HG03439 (cell line): ENCODE results near the gene HMCN2.
"Not testable (repeated sequence)": the region's sequence is repeated elsewhere in the genome, so short reads cannot be mapped to it uniquely, and the experiment has no call there.

ENCODE experiments used
- ATAC-seq: cut with Tn5 transposase; IDR thresholded peaks from one replicate; pipeline ENCODE4 v1.9.1; 2021; ENCODE audit warnings: mild to moderate bottlenecking, moderate library complexity; ENCODE audit not compliant: unreplicated experiment

The HMCN2 gene

DNA sequence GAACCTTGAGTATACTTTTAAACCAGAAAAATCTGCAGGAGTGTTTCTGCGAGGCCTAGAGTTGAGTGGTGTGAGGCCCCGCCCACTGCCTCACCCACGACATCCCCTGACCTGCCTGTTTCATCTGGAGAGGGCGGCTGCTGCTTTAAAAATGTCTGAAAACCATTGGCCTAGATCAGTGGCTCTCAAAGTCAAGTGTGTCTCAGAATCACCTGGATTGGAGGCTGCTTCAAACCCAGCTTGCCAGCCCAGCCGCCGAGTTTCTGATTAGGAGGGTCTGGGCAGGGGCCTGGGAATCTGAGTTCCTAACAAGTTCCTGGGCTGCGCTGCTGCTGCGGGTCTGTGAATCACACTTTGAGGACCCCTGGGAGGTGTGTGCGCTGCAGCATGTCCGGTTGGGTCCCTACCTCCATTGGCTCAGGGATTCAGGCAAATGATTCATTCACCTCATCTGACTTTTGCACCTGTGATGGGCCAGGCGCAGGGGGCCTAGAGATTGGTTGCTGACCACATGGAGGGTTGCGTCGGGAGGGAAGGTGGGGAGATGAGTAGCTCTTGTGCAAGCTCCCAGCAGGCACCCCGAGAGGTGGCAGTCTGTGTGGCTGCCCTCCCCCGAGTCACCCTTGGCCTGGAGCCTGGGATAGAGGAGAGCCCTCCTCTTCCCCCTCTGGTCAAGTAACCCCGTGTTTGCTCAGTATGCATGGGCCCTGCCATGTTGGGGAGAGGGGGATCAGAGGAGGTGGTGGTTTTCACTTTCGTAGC is 27.6 kb upstream of the HMCN2 start:
- no peak for ATAC-seq

DNA sequence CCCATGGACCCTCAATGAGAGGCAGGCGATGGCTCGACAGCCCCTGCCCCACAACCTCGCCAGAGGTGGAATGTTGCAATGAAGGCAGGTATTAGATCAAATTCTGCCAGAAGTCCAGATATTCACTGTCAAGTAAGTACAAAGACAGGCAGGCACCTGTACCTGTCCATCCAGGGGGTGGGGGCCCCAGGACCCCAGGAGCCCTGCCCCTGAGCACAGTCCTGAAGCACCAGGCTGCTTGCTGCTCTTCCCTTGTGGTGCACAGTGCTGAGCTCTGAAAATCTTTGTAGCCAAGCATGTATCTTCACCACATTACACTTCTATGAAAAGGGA is 26.2 kb upstream of the HMCN2 start:
- no peak for ATAC-seq

- peak; percentile 51 for ATAC-seq
These were observed 25.8 kb upstream of the HMCN2 start for GRCh38 chr9:130239741-130240241.

DNA sequence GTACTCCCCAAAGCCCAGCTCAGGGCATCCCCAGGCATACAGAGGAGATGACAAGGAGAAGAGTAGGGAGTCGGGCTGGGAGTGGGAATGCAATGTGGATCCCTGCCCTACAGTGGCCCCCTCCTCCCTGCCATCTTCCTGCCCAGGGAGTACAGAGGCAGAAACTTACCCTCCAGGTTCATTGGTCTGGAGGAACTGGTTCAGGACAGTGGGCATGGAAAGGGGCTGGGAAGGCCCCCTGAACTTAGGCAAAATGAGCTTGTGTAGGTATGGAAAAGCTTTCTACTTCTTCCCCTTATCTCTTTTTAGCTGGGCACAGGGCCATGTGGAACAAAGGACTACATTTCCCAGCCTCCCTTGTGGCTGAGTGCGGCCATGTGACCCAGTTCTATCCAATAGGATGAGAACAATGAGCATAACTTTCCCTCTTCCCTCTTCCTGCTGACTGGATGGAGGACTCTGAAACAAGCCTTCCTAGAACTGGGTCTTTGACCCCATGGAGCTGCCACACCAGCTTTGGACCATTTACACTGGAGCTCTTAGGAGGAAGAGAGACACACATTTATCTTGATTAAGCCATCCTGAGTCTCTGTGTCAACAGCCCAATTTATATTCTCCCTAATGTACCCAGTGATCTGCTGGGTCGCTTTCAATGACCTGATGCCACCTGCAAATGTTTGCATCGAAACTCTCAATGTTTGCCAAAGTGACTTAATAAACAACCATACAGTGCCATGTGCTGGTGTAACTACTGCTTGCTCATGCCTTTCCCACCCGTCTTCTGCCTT is 25.0 kb upstream of the HMCN2 start:
- no peak for ATAC-seq

DNA sequence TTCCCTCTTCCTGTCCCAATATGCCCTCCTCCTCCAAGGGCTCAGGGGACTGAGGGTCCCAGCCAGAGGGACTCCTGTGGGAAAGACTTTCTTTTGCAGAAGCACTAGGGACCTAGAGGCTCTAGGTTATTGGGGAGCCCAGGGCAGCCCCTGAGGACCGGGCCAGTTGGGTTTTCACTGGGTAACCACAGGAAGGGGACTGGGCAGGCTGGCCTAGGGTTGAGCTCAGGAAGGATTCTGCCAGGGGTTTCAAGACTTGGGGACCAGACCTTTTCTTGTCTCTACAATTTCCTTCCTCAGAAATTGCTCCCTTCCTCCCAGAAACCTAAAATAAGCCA is 24.4 kb upstream of the HMCN2 start:
- no peak for ATAC-seq

GRCh38 chr9:130242270-130243014 is 23.1 kb upstream of the HMCN2 start:
- ATAC-seq: no peak

DNA sequence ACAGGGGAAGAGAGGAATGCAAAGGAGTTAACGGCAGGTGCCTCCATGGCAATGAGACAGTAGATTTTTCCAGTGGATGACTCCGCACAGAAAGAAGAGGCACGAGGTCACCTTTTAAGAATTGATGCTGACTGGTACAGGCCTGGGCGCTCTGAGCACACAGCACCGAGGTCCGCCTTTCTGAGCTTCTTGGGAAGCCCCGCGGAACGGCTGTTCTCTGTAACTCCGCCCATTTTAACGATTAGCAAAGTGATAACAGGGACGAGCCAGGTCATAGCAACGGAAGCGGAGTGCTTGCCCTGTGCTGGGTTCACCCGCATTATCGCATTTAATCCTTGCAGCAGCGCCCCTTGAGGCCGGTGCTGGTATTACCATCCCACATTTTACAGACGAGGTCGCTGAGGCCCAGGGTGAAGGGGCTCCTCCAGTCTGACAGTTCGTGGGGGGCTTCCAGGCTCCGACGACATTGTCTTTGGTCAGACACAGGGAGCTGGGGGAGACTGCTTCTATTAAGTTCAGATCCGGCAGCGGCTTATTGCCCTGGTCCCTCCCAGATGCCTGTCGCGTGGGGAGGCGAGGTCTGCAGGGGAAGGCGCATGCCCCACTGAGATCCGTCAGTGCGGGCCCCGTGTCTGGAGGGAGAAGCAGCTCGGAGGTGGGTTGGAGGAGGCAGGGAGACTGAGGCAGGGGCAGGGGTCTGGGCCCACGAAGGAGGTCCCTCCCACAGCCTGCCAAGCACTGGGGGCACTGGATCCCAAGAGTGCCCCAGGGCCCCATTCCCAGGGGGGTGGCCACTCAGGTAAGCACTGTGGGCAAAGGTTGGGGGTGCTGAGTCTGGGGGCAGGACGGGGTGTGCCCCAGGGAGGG is 22.3 kb upstream of the HMCN2 start:
- ATAC-seq: peak; percentile 39

DNA sequence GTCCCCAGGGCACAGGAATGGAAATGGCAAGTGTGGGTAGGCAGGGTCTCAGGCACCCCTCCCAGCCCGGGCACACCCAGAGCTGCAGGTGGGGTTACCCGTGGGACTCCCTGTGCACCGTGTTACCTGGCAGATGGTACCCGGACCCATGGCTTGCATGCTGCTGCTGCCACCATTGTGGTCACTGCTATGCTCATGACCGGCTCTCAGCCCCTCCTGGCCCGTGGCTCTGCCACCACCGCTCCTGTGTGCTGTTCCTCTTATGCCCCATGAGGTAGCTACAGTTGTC is 21.7 kb upstream of the HMCN2 start:
- ATAC-seq: no peak

- ATAC-seq: no peak
These were observed 20.9 kb upstream of the HMCN2 start for GRCh38 chr9:130244548-130245165.

DNA sequence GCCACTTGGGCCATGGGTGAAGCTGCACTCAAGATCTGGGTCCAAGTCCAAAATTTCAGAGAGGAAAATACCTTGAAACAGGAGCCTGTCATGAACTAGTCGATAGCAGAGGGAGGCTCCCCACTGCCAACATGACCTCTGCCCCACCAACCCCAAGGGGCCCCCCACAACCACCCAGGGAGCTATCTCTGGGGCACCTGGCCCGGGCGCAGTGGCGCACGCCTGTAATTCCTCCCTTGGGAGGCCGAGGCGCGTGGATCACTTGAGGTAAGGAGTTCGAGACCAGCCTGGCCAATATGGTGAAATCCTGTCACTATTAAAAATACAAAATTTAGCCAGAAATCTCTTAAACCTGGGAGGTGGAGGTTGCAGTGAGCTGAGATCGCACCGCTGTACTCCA is 20.1 kb upstream of the HMCN2 start:
- ATAC-seq: no peak

- ATAC-seq: no peak
These were observed 19.4 kb upstream of the HMCN2 start for GRCh38 chr9:130246126-130246525.

GRCh38 chr9:130254747-130255630 is 10.6 kb upstream of the HMCN2 start:
- no peak for ATAC-seq

DNA sequence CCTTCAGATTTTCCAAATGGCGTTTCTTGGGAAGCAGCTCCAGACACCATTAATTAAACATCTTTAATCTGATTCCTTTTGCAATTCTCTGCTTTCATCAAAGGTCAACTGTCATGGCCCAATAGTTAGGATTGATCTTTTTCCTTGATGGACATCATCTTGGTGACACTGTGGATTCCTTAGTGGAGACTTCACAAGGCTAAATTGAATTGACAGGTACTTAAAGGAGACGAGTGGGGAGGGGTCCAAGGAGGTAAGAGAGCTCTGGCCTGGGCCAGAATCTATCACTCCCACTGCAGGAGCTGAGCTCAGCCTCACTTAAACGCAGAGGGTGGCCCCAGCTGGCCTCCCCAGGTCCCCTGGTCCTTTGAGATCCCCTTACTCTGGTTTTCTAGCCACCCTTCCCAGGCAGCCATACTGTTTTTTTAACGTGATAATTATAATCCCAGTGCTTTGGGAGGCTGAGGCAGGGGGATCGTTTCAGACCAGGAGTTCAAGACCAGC is 9.9 kb upstream of the HMCN2 start:
- no peak for ATAC-seq

- ATAC-seq: no peak
These were observed 8.9 kb upstream of the HMCN2 start for GRCh38 chr9:130256644-130257043.

- ATAC-seq: not testable (repeated sequence)
These were observed 7.4 kb upstream of the HMCN2 start for GRCh38 chr9:130258137-130258536.

GRCh38 chr9:130259044-130259443 is 6.5 kb upstream of the HMCN2 start:
- no peak for ATAC-seq

DNA sequence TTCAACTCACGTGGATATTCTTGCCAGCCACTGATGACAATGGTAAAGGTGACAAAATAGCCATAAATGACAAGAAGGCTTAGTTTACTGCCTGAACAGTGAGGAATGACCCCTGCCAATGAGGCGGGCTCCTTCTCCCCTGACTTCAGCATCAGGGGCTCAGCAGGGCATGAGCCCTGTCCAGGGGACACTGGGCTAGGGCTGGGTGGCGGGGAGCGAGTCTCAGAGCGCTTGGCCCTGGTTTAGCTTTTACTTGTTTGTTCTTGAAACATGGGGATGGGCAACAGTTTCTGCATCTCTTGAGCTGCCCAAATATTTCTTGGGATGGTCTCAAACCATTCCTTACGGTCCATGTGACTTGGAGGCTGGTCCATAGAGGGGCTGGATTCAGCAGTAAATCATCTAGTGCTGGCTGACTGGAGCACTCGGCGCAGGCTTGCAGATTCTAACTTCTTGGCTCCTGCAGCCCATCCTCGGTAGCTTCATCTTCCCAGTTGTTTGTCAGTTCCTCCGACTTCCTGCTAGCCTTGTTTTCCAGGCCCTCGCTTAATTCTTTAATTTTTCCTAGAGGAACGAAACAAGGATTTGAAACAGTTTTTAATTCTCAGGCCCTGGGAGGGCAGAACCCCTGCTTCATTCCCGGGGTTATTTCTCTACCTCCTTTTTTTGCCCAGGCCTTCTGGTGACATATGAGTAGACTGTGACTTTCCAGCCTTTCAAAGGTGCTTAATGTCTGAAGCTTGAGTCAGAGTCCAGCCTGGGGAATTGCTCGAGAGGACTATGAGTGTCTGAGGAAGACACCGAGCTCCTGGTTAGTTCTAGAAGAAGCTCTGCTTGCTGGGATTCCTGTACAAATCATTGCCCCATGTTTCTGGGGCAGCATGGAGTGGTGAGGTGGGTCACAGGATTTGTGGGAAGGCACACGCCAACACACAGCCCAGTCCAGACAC is 4.5 kb upstream of the HMCN2 start:
- no peak for ATAC-seq

GRCh38 chr9:130262061-130262745 is 3.4 kb upstream of the HMCN2 start:
- no peak for ATAC-seq
